CD14-positive monocyte (primary cell): Measurements from ENCODE around the gene VGLL3. TPM values are rescaled to one million over a fixed set of nuclear protein-coding genes. Genes with fewer than 3 reads are reported as not detected.

Source experiments
- DNase-seq, 3 donors: peaks; one replicate each; pipeline ENCODE4 v3.0.0-alpha.2; 2011 to 2022
- H2AFZ ChIP-seq: 2 replicates; pipeline ENCODE4 v1.6.0; 2012; ENCODE audit warnings: mild to moderate bottlenecking, low read depth, low read length, inconsistent platforms; ENCODE audit not compliant: insufficient read depth, poor library complexity, severe bottlenecking
- H3K27ac ChIP-seq, 2 donors: 1 replicate in 1 of 2; 2 replicates in 1 of 2; pipeline ENCODE4 v1.5.1; 2012 to 2013; ENCODE audit warnings: low read length in 2 of 2, control low read depth in 1 of 2, inconsistent platforms in 1 of 2, low read depth in 1 of 2, mild to moderate bottlenecking in 1 of 2
- H3K27me3 ChIP-seq, 2 donors: one replicate each; pipeline versions ENCODE4 v1.6.0 to v1.6.1; 2011 to 2013; ENCODE audit warnings: low read length in 2 of 2; ENCODE audit not compliant: control insufficient read depth in 2 of 2, insufficient read depth in 2 of 2
- H3K36me3 ChIP-seq, 2 donors: replicated peaks in 1 of 2; 1 replicate in 1 of 2; 2 replicates in 1 of 2; pipeline versions ENCODE4 v1.5.1 to v1.6.1; 2012 to 2013; ENCODE audit warnings: low read length in 2 of 2, control low read depth in 1 of 2, inconsistent platforms in 1 of 2, mild to moderate bottlenecking in 1 of 2; ENCODE audit not compliant: insufficient read depth in 2 of 2, control insufficient read depth in 1 of 2
- H3K4me1 ChIP-seq, 2 donors: 1 replicate in 1 of 2; 2 replicates in 1 of 2; pipeline versions ENCODE4 v1.5.1 to v1.6.1; 2012 to 2013; ENCODE audit warnings: low read length in 2 of 2, control low read depth in 1 of 2, inconsistent platforms in 1 of 2, mild to moderate bottlenecking in 1 of 2, moderate library complexity in 1 of 2; ENCODE audit not compliant: insufficient read depth in 2 of 2, control insufficient read depth in 1 of 2
- H3K4me2 ChIP-seq: replicated peaks from 2 replicates; pipeline ENCODE3; 2012; ENCODE audit warnings: low read length, moderate library complexity, mild to moderate bottlenecking; ENCODE audit not compliant: poor library complexity, severe bottlenecking; ENCODE audit errors: extremely low read depth
- H3K4me3 ChIP-seq, 3 experiments: fragments of 200-600 bp in 1 of 3; sonication (generic) in 1 of 3; replicated peaks in 1 of 3; 1 replicate in 2 of 3; 2 replicates in 1 of 3; pipeline ENCODE4 v1.5.1; 2011 to 2013; ENCODE audit warnings: low read length in 3 of 3, mild to moderate bottlenecking in 3 of 3, control low read depth in 2 of 3, low read depth in 2 of 3, inconsistent platforms in 1 of 3, moderate library complexity in 1 of 3
- H3K79me2 ChIP-seq: 2 replicates; pipeline ENCODE4 v1.6.0; 2012; ENCODE audit warnings: mild to moderate bottlenecking, control low read depth, inconsistent platforms, low read length, moderate library complexity; ENCODE audit not compliant: insufficient read depth
- H3K9ac ChIP-seq: 2 replicates; pipeline ENCODE4 v1.6.0; 2017; ENCODE audit warnings: low read length, mild to moderate bottlenecking; ENCODE audit not compliant: insufficient read depth, poor library complexity, severe bottlenecking
- H3K9me3 ChIP-seq, 2 donors: replicated peaks in 1 of 2; 1 replicate in 1 of 2; 2 replicates in 1 of 2; pipeline versions ENCODE4 v1.5.1 to v1.6.1; 2012 to 2013; ENCODE audit warnings: low read length in 2 of 2, control low read depth in 1 of 2; ENCODE audit not compliant: control insufficient read depth in 1 of 2, insufficient read depth in 1 of 2
- H4K20me1 ChIP-seq: 2 replicates; pipeline ENCODE4 v1.6.0; 2012; ENCODE audit warnings: mild to moderate bottlenecking, low read length, control low read depth, moderate library complexity; ENCODE audit not compliant: insufficient read depth
- H3K27ac Mint-ChIP-seq, 7 donors: one replicate each; pipeline ENCODE4 v1.8.0; 2020; ENCODE audit warnings: mild to moderate bottlenecking in 7 of 7, mixed read lengths in 7 of 7, moderate library complexity in 6 of 7, inconsistent platforms in 2 of 7
- H3K27me3 Mint-ChIP-seq, 3 donors: one replicate each; pipeline ENCODE4 v1.8.0; 2021 to 2022; ENCODE audit warnings: low read depth in 3 of 3, mild to moderate bottlenecking in 3 of 3, mixed read lengths in 3 of 3, moderate library complexity in 3 of 3, inconsistent platforms in 1 of 3
- H3K36me3 Mint-ChIP-seq, 2 donors: one replicate each; pipeline ENCODE4 v1.8.0; 2020; ENCODE audit warnings: mixed read lengths in 2 of 2, inconsistent platforms in 1 of 2, mild to moderate bottlenecking in 1 of 2
- H3K4me1 Mint-ChIP-seq: one replicate; pipeline ENCODE4 v1.8.0; 2020; ENCODE audit warnings: mild to moderate bottlenecking, mixed read lengths
- H3K4me3 Mint-ChIP-seq, 2 donors: one replicate each; pipeline ENCODE4 v1.8.0; 2020; ENCODE audit warnings: mild to moderate bottlenecking in 2 of 2, mixed read lengths in 2 of 2, moderate library complexity in 1 of 2
- H3K9me3 Mint-ChIP-seq, 7 donors: one replicate each; pipeline ENCODE4 v1.8.0; 2020 to 2022; ENCODE audit warnings: mixed read lengths in 7 of 7, mild to moderate bottlenecking in 6 of 7, moderate library complexity in 6 of 7, inconsistent platforms in 2 of 7
- WGBS: methylation state at CpG from one replicate; pipeline ENCODE4 v1.1.5; 2013; ENCODE audit warnings: missing lambda C conversion rate; ENCODE audit not compliant: insufficient coverage; 5-methylcytosine and 5-hydroxymethylcytosine counted together
- intact Hi-C, 2 donors: fragments of 100-400 bp; cut with micrococcal nuclease; formaldehyde crosslinking; loops; one replicate each; pipeline versions ENCODE4 v1.15.0 to v1.15.1; 2023
- polyA plus RNA-seq, 3 donors: library from polyadenylated mRNA; depleted of rRNA in 1 of 3; unstranded in 2 of 3; stranded (reverse) in 1 of 3; fragments of 300-500 nt in 2 of 3; fragments of >200 nt in 1 of 3; fragmentation: Illumina TruSeq in 2 of 3; gene quantifications; 1 replicate in 2 of 3; 2 replicates in 1 of 3; pipeline ENCODE4 v1.2.3, GENCODE V29; 2012 to 2021
- TF ChIP-seq, protein P1 (sequence below): fragments of 200-600 bp; IDR thresholded peaks from one replicate; pipeline ENCODE4 v1.8.0; 2022; ENCODE audit warnings: antibody characterized with exemption, mild to moderate bottlenecking

Gene VGLL3
- polyA plus RNA-seq, 3 donors, result not detected

- no peaks in the 10 kb centered on the region for H3K9me3 ChIP-seq
- no peaks in the 10 kb centered on the region for H4K20me1 ChIP-seq
- Mint-ChIP-seq H3K27me3 (peaks cover 2 to 4% (median 2%) of the 10 kb centered on the region in 3 donors), H3K9me3 (no peaks in the 10 kb centered on the region), H3K4me3 (no peak overlapping the region), H3K4me1 (no peaks in the 10 kb centered on the region), H3K27ac (no peak overlapping the region), H3K36me3 (no peaks in the 10 kb centered on the region)
- no peak overlapping the region for H3K27ac ChIP-seq
- DNase-seq, result no peak
- no peak overlapping the region for H3K9ac ChIP-seq
- no peaks in the 10 kb centered on the region for H3K79me2 ChIP-seq
- H3K4me3 ChIP-seq, result no peak overlapping the region
- 100% methylated on average over 1 of the region's 1 CpG for WGBS
- no peak overlapping the region for H2AFZ ChIP-seq
- no peak overlapping the region for H3K4me2 ChIP-seq
- TF ChIP-seq, protein P1, sequence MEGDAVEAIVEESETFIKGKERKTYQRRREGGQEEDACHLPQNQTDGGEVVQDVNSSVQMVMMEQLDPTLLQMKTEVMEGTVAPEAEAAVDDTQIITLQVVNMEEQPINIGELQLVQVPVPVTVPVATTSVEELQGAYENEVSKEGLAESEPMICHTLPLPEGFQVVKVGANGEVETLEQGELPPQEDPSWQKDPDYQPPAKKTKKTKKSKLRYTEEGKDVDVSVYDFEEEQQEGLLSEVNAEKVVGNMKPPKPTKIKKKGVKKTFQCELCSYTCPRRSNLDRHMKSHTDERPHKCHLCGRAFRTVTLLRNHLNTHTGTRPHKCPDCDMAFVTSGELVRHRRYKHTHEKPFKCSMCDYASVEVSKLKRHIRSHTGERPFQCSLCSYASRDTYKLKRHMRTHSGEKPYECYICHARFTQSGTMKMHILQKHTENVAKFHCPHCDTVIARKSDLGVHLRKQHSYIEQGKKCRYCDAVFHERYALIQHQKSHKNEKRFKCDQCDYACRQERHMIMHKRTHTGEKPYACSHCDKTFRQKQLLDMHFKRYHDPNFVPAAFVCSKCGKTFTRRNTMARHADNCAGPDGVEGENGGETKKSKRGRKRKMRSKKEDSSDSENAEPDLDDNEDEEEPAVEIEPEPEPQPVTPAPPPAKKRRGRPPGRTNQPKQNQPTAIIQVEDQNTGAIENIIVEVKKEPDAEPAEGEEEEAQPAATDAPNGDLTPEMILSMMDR, result no peak
- no peaks in the 10 kb centered on the region for H3K36me3 ChIP-seq
- intact Hi-C loops, result no loop called here
- H3K27me3 ChIP-seq, result no peaks in the 10 kb centered on the region
- no peaks in the 10 kb centered on the region for H3K4me1 ChIP-seq
These were observed 42.1 kb downstream of the VGLL3 start for GRCh38 chr3:86948822-86949221.

DNA sequence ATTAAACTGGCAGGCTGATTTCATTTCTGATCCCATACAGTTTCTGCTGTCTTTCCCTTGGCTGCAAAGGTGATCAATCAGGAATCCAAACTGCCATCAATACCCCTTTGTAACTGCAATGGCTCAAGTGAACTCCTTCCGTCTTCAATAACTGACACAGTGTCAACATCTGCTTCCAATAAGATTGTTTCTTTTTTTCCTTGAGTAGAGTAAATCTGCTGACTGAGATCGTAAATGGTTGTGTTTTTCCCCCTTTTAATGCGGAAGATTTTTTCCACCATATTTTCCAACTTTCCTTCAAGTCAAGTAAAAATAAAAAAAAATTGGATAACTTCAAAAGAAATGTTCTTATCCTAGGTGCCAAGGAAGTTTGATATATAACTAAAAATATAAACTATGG is 48.7 kb downstream of the VGLL3 start:
- TF ChIP-seq, protein P1, result no peak

More for the DNA sequence above, 48.7 kb downstream of the VGLL3 start:
- Histone ChIP-seq H3K4me2 (no peak overlapping the region), H3K27ac (no peak overlapping the region), H3K27me3 (no peaks in the 10 kb centered on the region), H3K79me2 (no peaks in the 10 kb centered on the region), H3K4me1 (no peaks in the 10 kb centered on the region), H3K9ac (no peak overlapping the region), H3K9me3 (no peaks in the 10 kb centered on the region), H2AFZ (no peak overlapping the region), H3K36me3 (no peaks in the 10 kb centered on the region), H4K20me1 (no peaks in the 10 kb centered on the region), H3K4me3 (no peak overlapping the region)
- no peak for DNase-seq
- no peaks in the 10 kb centered on the region for H3K36me3 Mint-ChIP-seq
- no peak overlapping the region for H3K27ac Mint-ChIP-seq
- WGBS, result no CpG with 5 or more reads among the region's 3 CpGs
- no peaks in the 10 kb centered on the region for H3K4me1 Mint-ChIP-seq
- H3K27me3 Mint-ChIP-seq, result peaks cover 0 to 3% (median 0%) of the 10 kb centered on the region in 3 donors
- no peak overlapping the region for H3K4me3 Mint-ChIP-seq
- intact Hi-C loops, result no loop called here
- H3K9me3 Mint-ChIP-seq, result peaks cover 0 to 2% (median 0%) of the 10 kb centered on the region in 7 donors
